Hepatocyte (in vitro differentiated cells): ENCODE results near the gene OAF. TPM values are rescaled to one million over a fixed set of nuclear protein-coding genes. Genes with fewer than 3 reads are reported as not detected.

Experiments
- DNase-seq: peaks from one replicate; pipeline ENCODE4 v3.0.0-alpha.2; 2016; ENCODE audit warnings: low spot score
- H2AFZ ChIP-seq: fragments of 200-600 bp; sonication (generic); 2 replicates; pipeline ENCODE4 v1.6.0; 2016; ENCODE audit warnings: antibody characterized with exemption, mild to moderate bottlenecking
- H3K27ac ChIP-seq: fragments of 200-600 bp; sonication (generic); 2 replicates; pipeline ENCODE4 v1.5.1; 2016; ENCODE audit warnings: mild to moderate bottlenecking
- H3K27me3 ChIP-seq: fragments of 200-600 bp; sonication (generic); 2 replicates; pipeline ENCODE4 v1.6.1; 2016
- H3K36me3 ChIP-seq: fragments of 200-600 bp; sonication (generic); replicated peaks from 2 replicates; pipeline ENCODE4 v1.5.1; 2016; ENCODE audit warnings: low read depth; ENCODE audit not compliant: insufficient read depth
- H3K4me1 ChIP-seq: fragments of 200-600 bp; sonication (generic); 2 replicates; pipeline ENCODE4 v1.5.1; 2016; ENCODE audit warnings: mild to moderate bottlenecking, moderate library complexity; ENCODE audit not compliant: insufficient read depth
- H3K4me2 ChIP-seq: fragments of 200-600 bp; sonication (generic); 2 replicates; pipeline ENCODE4 v1.6.0; 2016
- H3K4me3 ChIP-seq: fragments of 200-600 bp; sonication (generic); 2 replicates; pipeline ENCODE4 v1.5.1; 2016; ENCODE audit warnings: mild to moderate bottlenecking
- H3K79me2 ChIP-seq: fragments of 200-600 bp; sonication (generic); 2 replicates; pipeline ENCODE4 v1.6.0; 2017; ENCODE audit warnings: mild to moderate bottlenecking
- H3K9me2 ChIP-seq: fragments of 200-600 bp; sonication (generic); replicated peaks from 2 replicates; pipeline ENCODE4 v1.6.0; 2017; ENCODE audit warnings: mild to moderate bottlenecking; ENCODE audit not compliant: insufficient read depth
- H3K9me3 ChIP-seq: fragments of 200-600 bp; sonication (generic); 2 replicates; pipeline ENCODE4 v1.5.1; 2016; ENCODE audit warnings: low read depth, mild to moderate bottlenecking
- H4K20me1 ChIP-seq: fragments of 200-600 bp; sonication (generic); 2 replicates; pipeline ENCODE4 v1.6.0; 2016; ENCODE audit warnings: mild to moderate bottlenecking; ENCODE audit not compliant: insufficient read depth, poor library complexity, severe bottlenecking
- CTCF ChIP-seq: fragments of 200-600 bp; sonication (generic); IDR thresholded peaks from 2 replicates; pipeline ENCODE4 v1.5.1; 2016; ENCODE audit warnings: antibody characterized with exemption, mild to moderate bottlenecking; ENCODE audit not compliant: poor library complexity
- EZH2 ChIP-seq: fragments of 200-600 bp; sonication (generic); IDR thresholded peaks from 2 replicates; pipeline ENCODE4 v1.6.1; 2016; ENCODE audit warnings: antibody characterized with exemption, mild to moderate bottlenecking, borderline replicate concordance
- EZH2phosphoT487 ChIP-seq: fragments of 200-600 bp; sonication (generic); IDR thresholded peaks from one replicate; pipeline ENCODE4 v1.6.1; 2018; ENCODE audit warnings: antibody characterized with exemption, mild to moderate bottlenecking, low read depth, moderate library complexity; ENCODE audit not compliant: unreplicated experiment, severe bottlenecking
- WGBS: methylation state at CpG from one replicate; pipeline ENCODE4 v1.1.6; 2016; ENCODE audit warnings: low lambda C conversion rate; ENCODE audit errors: missing lambda C conversion rate; 5-methylcytosine and 5-hydroxymethylcytosine counted together
- polyA plus RNA-seq: library from polyadenylated mRNA; unstranded; fragments of >200 nt; fragmentation: Nextera tagmentation; extraction: Ambion mirVana; gene quantifications from 2 replicates; pipeline ENCODE4 v1.2.1, GENCODE V29; 2016
- total RNA-seq: library from RNA; depleted of rRNA; stranded (reverse); fragments of >200 nt; gene quantifications from 2 replicates; pipeline ENCODE4 v1.2.3, GENCODE V29; 2014

Gene OAF
- total and polyA plus RNA-seq, 2 experiments from 2014 or later, result 63.9 to 102 TPM

- Histone ChIP-seq H3K9me3 (no peaks in the 10 kb centered on the region), H3K27ac (no peak overlapping the region), H3K27me3 (no peaks in the 10 kb centered on the region), H2AFZ (no peak overlapping the region), H4K20me1 (no peaks in the 10 kb centered on the region), H3K4me3 (no peak overlapping the region), H3K79me2 (no peaks in the 10 kb centered on the region), H3K36me3 (no peaks in the 10 kb centered on the region), H3K4me1 (peaks cover 21% of the 10 kb centered on the region), H3K4me2 (no peak overlapping the region), H3K9me2 (no peaks in the 10 kb centered on the region)
- no peak for DNase-seq
- WGBS, result 70% methylated on average over 5 of the region's 5 CpGs
- TF ChIP-seq EZH2phosphoT487, result no peak
- TF ChIP-seq EZH2, result no peak
- TF ChIP-seq CTCF, result no peak
Observed at GRCh38 chr11:120279502-120279901, 68.7 kb downstream of the OAF start.

Other genes with a start within 250 kb of the OAF start
- 7.7 and 11.2 TPM in 2 replicates for gene TRIM29, start 72.9 kb upstream of the OAF start, total RNA-seq
- gene TRIM29, start 72.9 kb upstream of the OAF start, polyA plus RNA-seq, result 8.5 and 9.4 TPM in 2 replicates
- gene POU2F3, start 29.1 kb downstream of the OAF start, total RNA-seq, result 0.24 TPM in 1 of 2 replicates, not detected in the other
- gene POU2F3, start 29.1 kb downstream of the OAF start, polyA plus RNA-seq, result 0.21 TPM in 1 of 2 replicates, not detected in the other
- 9.0 and 10.7 TPM in 2 replicates for gene TLCD5, start 114.3 kb downstream of the OAF start, total RNA-seq
- gene TLCD5, start 114.3 kb downstream of the OAF start, polyA plus RNA-seq, result 8.7 and 10.3 TPM in 2 replicates
- gene ARHGEF12, start 125.4 kb downstream of the OAF start, total RNA-seq, result 69.9 and 75.1 TPM in 2 replicates
- gene ARHGEF12, start 125.4 kb downstream of the OAF start, polyA plus RNA-seq, result 21.2 and 22.9 TPM in 2 replicates